HG02571 (cell line): ENCODE measurements around the gene MLPH.
"Not testable (repeated sequence)": the region's sequence is repeated elsewhere in the genome, so short reads cannot be mapped to it uniquely, and the experiment has no call there.

Source experiments
- ATAC-seq: cut with Tn5 transposase; IDR thresholded peaks from one replicate; pipeline ENCODE4 v1.9.1; 2021; ENCODE audit warnings: mild to moderate bottlenecking, moderate library complexity; ENCODE audit not compliant: unreplicated experiment

The MLPH gene

DNA sequence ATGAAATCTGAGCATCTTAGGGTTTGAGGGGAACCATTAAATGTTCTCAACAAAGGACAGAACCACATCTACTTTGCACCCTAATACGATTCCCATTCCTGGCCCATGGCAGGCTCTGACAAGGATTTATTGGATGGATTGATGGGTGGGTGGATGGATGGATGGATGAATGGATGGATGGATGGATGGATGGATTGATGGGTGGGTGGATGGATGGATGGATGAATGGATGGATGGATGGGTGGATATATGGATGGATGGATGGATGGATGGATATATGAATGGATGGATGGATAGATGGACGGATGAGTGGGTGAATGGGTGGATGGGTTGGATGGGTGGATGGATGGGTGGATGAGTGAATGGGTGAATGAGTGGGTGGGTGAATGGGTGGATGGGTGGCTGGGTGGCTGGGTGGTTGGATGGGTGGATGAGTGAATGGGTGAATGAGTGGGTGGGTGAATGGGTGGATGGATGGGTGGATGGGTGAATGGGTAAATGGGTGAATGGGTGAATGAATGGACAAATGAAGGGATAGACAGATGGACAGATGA, 29.6 kb upstream of the MLPH start:
- no peak for ATAC-seq

- no peak for ATAC-seq
Observed at GRCh38 chr2:237458519-237458918, 28.5 kb upstream of the MLPH start.

- no peak for ATAC-seq
Observed at GRCh38 chr2:237459226-237459625, 27.8 kb upstream of the MLPH start.

DNA sequence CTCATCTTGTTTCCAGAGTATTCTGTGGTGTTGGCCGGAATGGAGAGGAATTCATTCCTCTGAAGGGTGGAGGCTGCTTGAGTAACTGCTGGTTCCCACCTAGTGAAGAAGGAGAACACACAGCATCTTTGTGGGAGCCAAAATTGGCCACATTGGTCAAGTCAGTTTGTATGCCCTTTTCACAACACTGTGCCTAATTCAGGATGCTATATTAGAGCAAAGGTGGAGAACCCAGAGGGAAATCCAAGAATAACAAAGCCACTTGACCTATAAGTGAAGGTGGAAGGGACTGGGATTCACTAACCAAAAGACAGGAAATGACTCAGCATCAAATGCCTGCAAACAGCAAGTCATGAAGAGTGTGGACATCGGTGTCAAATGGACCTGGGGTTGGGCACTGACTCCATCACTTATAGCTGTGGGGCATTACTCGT, 27.3 kb upstream of the MLPH start:
- ATAC-seq = no peak

GRCh38 chr2:237464757-237465391, 22.2 kb upstream of the MLPH start:
- ATAC-seq = no peak

DNA sequence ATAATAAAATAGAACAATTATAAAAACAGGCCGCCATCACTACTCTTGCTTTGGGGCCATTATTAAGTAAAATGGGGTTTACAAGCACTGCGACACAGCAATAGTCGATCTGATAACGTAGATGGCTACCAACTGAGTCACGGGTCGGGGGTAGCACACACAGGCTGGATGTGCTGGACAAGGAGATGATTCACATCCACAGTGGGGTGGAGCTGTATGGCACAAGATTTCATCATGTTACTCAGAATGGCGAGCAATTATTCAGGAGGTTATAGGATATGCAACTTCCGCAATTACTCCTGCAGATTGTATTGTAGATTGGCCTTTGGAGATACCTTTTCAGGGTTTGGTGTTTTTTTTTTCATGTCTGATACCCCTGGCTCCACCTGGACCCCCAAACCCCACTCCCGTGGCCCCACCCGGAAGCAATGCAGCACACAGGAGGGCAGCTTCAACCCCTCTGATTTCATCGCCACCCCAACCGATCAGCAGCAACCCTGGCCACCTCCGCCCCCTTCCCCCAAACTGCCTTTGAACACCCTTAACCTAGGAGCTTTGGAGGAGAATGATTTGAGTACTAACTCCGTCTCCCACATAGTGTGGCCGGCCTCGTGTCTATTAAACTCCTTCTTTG, 21.4 kb upstream of the MLPH start:
- ATAC-seq = no peak

DNA sequence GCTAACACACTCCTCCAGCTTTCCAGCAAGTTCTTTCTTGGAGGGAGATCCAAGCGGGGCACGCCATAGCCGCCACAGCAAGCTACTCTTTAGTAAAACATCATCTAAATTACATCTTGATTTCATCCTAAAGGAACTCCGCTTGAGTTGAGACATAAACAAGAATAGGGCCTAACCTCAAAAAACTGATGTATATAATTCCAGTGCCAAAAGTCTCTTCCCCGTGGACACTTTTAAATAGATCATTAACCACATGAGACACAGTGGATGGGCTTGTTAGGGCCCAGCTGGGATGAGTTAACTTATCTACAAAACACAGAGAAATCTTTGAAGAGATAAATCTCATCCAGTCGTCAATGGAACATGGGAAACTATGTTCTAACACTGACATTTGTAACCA, 20.8 kb upstream of the MLPH start:
- no peak for ATAC-seq

DNA sequence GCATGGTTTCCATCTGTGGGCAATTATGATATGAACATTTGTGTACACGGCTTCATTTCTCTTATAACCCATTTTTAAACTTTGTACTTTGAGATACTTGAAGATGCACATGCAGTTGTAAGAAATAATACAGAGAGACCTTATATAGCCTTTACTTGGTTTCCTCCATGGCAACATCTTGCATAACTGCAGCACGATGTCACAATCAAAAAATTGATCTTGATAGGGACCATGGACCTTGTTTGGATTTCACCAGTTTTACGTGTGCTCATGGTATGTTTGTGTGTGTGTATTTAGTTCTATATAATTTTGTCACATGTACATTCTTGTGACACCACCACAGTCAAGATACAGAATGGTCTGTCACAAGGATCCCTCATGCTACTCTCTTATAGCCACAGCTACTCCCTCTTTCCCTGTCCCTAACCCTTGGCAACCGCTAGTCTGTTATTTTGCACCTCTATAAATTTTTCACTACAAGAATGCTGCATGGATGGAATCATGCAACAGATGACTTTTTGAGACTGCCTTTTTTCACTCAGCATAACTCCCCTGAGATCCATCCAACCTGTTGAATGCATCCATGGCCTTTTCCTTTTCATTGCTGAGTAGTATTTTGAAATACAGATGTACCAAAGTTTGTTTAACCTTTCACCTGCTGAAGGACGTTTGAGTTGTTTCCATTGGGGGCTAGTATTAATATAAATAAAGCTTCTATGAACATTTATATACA, 19.4 kb upstream of the MLPH start:
- no peak for ATAC-seq

GRCh38 chr2:237469410-237469809, 17.6 kb upstream of the MLPH start:
- ATAC-seq = not testable (repeated sequence)

DNA sequence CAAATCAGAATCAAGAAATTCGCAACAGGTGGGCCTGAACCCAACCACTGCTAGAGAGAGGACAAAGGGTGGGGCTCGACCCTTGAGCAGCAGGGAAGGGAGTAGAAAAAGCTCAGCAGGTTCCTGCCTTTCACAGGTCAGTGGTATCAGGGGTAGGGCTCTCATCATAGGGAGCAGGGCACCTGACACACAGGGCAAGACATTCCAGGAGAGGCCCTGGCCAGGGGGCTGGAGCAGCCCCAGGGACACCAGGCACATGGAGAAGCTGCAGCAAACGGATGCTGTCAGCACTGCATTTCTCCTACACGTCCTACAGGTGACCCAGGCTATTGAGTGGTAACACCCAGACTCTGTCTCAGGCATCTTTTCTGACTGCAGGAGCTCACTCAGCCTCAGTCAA, 17.2 kb upstream of the MLPH start:
- ATAC-seq = no peak

DNA sequence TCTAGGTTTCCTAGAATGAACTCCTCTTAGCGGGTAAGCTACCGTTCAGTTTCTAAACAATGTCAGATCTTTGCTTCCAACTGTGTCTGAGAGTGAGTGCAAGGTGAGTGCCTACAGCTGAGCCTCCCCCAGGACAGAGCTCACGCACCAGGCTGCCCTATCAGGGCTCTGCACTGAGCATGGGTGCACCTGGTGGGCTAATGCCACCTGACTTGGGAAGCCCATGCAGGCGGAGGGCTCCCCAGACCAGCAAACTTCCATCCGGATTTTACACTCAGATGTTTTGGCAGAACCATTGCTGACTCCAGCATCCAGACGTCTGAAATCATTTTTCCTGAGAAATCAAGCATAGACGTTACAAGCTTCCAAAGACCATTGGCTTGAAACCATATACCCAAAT, 16.1 kb upstream of the MLPH start:
- ATAC-seq = no peak

DNA sequence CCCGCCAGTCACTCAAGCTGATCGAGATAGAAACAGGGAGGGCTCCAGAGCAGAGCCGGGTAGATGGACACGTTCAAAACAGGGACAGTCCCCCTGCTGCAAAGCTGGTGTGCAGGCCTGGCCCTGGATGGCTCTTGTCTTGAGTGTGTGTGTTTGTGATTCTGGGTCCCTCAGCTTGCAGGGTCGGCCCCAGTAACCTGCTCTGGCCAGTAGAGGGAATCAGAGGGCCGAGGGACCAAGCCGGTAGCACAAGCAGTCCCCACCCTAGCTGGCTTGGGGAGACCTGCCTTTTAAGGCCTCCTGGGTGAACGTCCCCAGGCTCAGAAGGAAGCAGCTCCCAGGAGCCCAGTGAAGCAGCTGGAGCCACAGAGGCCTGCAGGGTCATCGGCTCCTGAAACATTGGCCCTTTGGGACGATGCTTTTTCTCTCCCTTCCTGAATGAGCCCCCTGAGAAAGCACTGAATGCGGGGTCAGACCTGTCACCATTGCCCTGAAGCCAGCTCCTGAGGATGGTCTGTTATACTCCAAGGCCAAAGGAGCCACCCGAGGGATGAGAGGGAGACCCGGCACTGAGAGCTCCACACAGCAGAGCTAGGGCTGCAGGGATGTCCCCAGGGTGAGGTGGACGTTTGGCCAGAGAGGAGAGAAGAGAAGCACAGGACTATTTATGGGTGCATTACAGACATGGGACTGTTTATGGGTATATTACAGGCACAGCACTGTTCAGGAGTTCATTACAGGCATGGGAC, 15.4 kb upstream of the MLPH start:
- ATAC-seq = no peak

GRCh38 chr2:237472187-237472712, 14.8 kb upstream of the MLPH start:
- no peak for ATAC-seq

DNA sequence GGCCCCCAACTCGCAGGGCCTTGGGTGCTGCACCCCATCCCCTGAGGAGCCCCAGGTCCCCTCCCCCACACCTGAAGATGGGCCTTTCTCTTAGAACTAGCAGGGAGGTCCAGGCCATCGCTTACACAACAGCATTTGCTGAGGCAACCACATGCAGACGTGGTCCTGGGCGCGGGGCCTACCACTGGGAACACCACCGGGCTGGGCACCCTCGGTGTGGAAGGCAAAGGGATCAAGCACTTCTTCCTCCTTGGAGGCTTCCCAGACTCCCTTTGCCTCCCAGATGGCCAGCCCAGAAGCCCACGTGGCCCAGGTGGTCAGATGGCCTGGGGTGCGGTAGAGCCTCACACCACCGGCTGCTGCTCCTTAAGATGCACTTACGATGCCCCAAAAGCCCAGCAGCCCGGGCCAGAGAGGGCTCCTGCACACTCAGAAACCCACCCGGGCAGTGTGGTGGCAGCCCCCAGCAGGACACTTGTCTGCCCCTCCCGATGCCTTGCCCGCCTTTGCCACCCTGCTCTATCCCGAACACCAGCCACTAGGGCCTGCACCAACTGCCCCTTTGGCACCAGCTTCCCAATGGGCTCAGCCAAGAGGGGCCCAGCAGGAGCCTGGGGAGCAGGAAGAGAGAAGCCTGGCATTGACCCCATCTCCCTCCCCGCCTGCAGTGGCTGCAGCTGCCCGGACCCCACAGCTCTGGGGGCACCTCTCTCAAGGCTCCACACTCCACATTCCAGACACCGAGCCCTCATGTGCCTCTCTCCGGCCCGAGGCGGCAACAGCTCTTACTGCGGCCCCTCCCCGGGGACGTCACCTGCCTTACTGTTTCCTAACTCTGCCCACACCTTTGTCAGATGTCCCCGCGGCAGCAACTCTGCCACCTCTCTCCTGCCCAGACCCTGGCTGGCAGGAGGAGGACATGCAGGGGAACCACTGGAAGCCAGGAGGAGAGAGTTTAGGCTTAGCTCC, 13.9 kb upstream of the MLPH start:
- ATAC-seq = no peak

DNA sequence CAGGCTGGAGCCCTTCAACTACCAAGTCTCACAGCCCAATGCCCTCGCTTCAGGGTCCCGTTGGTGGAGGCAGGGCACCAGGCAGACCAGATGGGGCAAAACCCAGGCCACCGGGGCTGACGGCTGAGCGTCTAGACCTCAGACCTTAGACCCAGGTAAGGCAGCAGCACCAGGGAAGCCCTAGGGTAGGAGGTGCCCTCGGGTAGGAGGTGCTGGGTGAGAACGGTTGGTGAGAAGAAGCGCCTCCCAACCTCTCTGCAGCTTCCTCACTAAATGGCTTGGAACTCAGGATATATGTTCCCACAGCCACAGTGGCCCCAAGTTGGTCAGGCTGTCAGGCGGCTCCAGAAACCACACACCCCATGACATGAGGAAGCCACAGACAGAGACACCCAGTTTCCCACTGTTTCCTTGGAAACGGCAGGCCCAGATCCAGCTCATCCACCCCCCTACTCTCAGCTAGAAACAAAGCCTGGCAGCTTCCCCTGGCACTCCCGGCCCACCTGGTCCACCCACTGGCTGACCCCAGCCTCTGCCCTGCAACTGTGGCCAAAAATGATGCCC, 13.1 kb upstream of the MLPH start:
- ATAC-seq = no peak

DNA sequence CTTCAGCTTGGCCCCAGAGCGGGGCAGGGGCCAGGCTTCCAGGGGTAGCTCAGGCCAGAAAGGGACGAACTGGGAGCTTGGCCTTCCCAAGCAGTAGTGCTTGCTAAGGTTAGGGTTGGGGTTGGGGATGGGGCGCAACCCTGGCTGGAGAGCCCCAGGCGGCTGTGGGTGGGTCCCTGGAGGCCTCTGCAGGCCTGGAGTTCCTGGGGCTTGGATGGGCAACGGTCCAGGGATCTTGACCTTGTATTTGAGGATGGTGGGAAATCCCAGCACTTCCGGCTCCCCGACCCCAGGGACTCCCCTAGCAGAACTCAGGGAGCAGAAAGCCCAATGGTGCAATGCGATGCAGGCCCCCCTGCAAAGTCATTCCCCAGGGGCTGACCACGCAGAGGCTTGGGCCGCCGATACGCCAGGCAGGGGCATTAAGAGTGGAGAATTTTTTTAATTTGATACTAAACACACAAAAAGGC, 12.6 kb upstream of the MLPH start:
- ATAC-seq = no peak

- peak; percentile 67 for ATAC-seq
Observed at GRCh38 chr2:237474931-237475703, 11.9 kb upstream of the MLPH start.

DNA sequence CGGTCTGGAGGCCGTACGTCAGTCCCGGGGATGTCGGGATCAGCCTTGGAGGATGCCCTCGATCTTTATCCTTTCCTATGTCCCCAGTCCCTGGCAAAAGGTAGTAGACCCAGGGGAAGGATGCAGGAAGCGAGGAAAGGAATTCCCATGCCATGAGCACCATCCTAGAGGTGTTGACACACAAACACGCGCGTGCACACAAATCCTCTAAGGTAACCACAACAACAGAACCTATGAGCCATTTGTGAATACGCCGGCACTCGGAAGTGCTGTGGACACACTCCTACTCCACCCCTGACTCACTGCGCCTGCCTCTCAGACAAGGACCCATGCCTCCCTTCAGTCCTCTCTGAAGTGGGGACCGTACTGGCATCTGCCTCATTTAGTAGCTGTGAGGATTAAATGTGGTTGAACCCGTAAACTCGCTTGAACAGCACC, 11.3 kb upstream of the MLPH start:
- ATAC-seq = no peak

DNA sequence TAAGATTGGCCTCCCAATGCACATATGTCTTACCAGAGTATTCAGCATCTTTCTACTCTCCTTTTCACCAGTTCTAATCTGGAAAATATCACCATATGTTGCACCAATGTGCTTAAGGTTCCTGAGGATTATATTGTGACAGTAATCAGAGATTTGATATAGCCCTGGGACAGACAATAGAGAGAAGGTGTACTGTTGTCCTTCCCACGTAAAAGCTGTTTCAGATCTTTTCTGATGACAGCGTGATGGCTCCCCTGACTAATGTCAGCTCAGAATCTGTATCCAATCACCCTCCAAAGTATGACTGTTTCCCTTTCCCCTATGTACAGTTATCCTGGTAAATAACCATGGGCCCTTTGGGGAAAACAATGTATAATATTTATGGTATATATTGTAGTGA, 9.0 kb upstream of the MLPH start:
- no peak for ATAC-seq
